Measurements from ENCODE around the gene CMSS1.

CMSS1 gene

DNA sequence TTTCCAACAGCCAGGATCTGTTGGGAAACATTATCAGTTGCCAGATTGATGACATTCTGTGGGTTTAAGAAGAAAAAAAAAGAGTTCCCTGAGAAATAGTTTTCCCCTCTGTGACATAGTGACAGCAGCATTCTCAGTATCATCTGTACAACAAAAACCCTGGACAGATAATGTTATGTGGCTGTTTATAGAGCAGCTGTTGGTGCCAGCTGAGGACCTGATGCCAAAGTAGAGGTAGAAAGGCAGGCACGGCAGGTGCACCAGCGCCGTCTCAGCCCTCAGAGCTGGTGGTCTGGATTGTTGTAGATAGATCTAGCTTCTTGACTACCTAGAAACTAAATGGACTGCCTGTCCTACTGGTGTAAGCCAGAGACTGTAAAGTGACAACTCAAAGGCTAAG lies 352.8 kb downstream of the CMSS1 start:
- TF ChIP-seq PPARA (CRISPR knock-in tag; IDR thresholded peaks at IDR 0.05; ENCODE audit: borderline replicate concordance) = no peak
- TF ChIP-seq ESRRG (CRISPR knock-in tag; IDR thresholded peaks at IDR 0.05) = no peak
- TF ChIP-seq, protein P1, sequence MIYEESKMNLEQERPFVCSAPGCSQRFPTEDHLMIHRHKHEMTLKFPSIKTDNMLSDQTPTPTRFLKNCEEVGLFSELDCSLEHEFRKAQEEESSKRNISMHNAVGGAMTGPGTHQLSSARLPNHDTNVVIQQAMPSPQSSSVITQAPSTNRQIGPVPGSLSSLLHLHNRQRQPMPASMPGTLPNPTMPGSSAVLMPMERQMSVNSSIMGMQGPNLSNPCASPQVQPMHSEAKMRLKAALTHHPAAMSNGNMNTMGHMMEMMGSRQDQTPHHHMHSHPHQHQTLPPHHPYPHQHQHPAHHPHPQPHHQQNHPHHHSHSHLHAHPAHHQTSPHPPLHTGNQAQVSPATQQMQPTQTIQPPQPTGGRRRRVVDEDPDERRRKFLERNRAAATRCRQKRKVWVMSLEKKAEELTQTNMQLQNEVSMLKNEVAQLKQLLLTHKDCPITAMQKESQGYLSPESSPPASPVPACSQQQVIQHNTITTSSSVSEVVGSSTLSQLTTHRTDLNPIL (CRISPR knock-in tag; IDR thresholded peaks at IDR 0.05; ENCODE audit: low read depth) = no peak
- TF ChIP-seq, protein P2, sequence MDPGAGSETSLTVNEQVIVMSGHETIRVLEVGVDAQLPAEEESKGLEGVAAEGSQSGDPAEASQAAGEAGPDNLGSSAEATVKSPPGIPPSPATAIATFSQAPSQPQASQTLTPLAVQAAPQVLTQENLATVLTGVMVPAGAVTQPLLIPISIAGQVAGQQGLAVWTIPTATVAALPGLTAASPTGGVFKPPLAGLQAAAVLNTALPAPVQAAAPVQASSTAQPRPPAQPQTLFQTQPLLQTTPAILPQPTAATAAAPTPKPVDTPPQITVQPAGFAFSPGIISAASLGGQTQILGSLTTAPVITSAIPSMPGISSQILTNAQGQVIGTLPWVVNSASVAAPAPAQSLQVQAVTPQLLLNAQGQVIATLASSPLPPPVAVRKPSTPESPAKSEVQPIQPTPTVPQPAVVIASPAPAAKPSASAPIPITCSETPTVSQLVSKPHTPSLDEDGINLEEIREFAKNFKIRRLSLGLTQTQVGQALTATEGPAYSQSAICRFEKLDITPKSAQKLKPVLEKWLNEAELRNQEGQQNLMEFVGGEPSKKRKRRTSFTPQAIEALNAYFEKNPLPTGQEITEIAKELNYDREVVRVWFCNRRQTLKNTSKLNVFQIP (CRISPR knock-in tag; IDR thresholded peaks at IDR 0.05; ENCODE audit: borderline replicate concordance, low read depth) = no peak
- no peak for TF ChIP-seq ISL1 (CRISPR knock-in tag; IDR thresholded peaks at IDR 0.05)
- TF ChIP-seq ZNF565 (CRISPR knock-in tag; conservative IDR thresholded peaks at IDR 0.05; ENCODE audit: low read depth) = no peak
- no peak for TF ChIP-seq GLIS3 (CRISPR knock-in tag; IDR thresholded peaks at IDR 0.05)
- no peak for TF ChIP-seq RARB (CRISPR knock-in tag; IDR thresholded peaks at IDR 0.05)
- no peak for TF ChIP-seq ZNF70 (CRISPR knock-in tag; IDR thresholded peaks at IDR 0.05)
- no peak for TF ChIP-seq ZFP30 (CRISPR knock-in tag; IDR thresholded peaks at IDR 0.05)
- TF ChIP-seq, protein P3, sequence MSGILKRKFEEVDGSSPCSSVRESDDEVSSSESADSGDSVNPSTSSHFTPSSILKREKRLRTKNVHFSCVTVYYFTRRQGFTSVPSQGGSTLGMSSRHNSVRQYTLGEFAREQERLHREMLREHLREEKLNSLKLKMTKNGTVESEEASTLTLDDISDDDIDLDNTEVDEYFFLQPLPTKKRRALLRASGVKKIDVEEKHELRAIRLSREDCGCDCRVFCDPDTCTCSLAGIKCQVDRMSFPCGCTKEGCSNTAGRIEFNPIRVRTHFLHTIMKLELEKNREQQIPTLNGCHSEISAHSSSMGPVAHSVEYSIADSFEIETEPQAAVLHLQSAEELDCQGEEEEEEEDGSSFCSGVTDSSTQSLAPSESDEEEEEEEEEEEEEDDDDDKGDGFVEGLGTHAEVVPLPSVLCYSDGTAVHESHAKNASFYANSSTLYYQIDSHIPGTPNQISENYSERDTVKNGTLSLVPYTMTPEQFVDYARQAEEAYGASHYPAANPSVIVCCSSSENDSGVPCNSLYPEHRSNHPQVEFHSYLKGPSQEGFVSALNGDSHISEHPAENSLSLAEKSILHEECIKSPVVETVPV (CRISPR knock-in tag; IDR thresholded peaks at IDR 0.05) = no peak
- TF ChIP-seq SNAI2 (CRISPR knock-in tag; IDR thresholded peaks at IDR 0.05) = no peak
- TF ChIP-seq CSDC2 (CRISPR knock-in tag; IDR thresholded peaks at IDR 0.05) = no peak
- no peak for TF ChIP-seq ARNTL (CRISPR knock-in tag; IDR thresholded peaks at IDR 0.05; ENCODE audit: borderline replicate concordance, low read depth)
- TF ChIP-seq, protein P4, sequence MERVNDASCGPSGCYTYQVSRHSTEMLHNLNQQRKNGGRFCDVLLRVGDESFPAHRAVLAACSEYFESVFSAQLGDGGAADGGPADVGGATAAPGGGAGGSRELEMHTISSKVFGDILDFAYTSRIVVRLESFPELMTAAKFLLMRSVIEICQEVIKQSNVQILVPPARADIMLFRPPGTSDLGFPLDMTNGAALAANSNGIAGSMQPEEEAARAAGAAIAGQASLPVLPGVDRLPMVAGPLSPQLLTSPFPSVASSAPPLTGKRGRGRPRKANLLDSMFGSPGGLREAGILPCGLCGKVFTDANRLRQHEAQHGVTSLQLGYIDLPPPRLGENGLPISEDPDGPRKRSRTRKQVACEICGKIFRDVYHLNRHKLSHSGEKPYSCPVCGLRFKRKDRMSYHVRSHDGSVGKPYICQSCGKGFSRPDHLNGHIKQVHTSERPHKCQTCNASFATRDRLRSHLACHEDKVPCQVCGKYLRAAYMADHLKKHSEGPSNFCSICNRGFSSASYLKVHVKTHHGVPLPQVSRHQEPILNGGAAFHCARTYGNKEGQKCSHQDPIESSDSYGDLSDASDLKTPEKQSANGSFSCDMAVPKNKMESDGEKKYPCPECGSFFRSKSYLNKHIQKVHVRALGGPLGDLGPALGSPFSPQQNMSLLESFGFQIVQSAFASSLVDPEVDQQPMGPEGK (CRISPR knock-in tag; IDR thresholded peaks at IDR 0.05; ENCODE audit: borderline replicate concordance) = no peak
- TF ChIP-seq, protein P5, sequence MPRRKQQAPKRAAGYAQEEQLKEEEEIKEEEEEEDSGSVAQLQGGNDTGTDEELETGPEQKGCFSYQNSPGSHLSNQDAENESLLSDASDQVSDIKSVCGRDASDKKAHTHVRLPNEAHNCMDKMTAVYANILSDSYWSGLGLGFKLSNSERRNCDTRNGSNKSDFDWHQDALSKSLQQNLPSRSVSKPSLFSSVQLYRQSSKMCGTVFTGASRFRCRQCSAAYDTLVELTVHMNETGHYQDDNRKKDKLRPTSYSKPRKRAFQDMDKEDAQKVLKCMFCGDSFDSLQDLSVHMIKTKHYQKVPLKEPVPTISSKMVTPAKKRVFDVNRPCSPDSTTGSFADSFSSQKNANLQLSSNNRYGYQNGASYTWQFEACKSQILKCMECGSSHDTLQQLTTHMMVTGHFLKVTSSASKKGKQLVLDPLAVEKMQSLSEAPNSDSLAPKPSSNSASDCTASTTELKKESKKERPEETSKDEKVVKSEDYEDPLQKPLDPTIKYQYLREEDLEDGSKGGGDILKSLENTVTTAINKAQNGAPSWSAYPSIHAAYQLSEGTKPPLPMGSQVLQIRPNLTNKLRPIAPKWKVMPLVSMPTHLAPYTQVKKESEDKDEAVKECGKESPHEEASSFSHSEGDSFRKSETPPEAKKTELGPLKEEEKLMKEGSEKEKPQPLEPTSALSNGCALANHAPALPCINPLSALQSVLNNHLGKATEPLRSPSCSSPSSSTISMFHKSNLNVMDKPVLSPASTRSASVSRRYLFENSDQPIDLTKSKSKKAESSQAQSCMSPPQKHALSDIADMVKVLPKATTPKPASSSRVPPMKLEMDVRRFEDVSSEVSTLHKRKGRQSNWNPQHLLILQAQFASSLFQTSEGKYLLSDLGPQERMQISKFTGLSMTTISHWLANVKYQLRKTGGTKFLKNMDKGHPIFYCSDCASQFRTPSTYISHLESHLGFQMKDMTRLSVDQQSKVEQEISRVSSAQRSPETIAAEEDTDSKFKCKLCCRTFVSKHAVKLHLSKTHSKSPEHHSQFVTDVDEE (CRISPR knock-in tag; IDR thresholded peaks at IDR 0.05) = no peak
- ATAC-seq = no peak

DNA sequence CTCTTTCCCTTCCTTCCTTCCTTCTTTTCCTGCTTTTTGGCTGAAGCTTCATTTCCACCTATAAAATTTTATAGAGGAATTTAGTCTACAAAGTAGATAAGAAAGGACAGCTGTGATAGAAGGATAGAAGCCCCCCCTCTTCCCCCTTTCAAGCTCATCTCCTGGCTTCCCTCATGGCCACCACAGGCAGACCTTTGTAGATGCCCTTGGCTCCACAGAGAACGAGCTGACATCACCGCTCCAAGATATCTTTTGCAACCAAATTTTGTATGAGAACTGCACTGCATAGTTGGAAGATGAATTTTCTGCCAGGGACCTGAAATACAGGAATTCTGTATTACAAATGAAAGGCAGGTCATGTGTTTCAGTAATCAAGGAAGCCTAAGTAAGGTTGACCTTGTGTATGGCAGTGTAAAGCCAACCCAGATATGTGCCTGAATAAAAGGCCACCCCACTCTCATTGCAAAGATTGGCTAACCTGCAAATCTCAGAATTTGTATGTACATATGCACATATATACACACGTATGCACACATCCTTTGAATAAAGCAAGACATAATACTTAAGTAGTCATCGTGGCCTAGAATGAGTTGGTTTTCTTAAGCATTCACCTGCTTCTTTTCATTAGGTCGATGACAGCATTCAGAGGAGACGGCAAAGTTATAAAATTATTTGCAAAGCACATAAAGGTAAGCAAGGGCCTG lies 353.7 kb downstream of the CMSS1 start:
- TF ChIP-seq OSR1 (CRISPR knock-in tag; IDR thresholded peaks at IDR 0.05) (no peak), PPARA (CRISPR knock-in tag; IDR thresholded peaks at IDR 0.05; ENCODE audit: borderline replicate concordance) (no peak), ZNF565 (CRISPR knock-in tag; conservative IDR thresholded peaks at IDR 0.05; ENCODE audit: low read depth) (no peak), SNAI2 (CRISPR knock-in tag; IDR thresholded peaks at IDR 0.05) (no peak), ISL1 (CRISPR knock-in tag; IDR thresholded peaks at IDR 0.05) (no peak), ARNTL (CRISPR knock-in tag; IDR thresholded peaks at IDR 0.05; ENCODE audit: borderline replicate concordance, low read depth) (no peak), CSDC2 (CRISPR knock-in tag; IDR thresholded peaks at IDR 0.05) (no peak), TCF4 (CRISPR knock-in tag; IDR thresholded peaks at IDR 0.05; ENCODE audit: borderline replicate concordance) (no peak), ZNF8 (CRISPR knock-in tag; IDR thresholded peaks at IDR 0.05) (no peak)
- TF ChIP-seq, protein P1 (CRISPR knock-in tag; IDR thresholded peaks at IDR 0.05; ENCODE audit: low read depth) = no peak
- TF ChIP-seq, protein P3 (CRISPR knock-in tag; IDR thresholded peaks at IDR 0.05) = no peak
- TF ChIP-seq, protein P5 (CRISPR knock-in tag; IDR thresholded peaks at IDR 0.05) = no peak
- no peak for ATAC-seq

All from SK-N-SH treated with all-trans-retinoic acid at 6 μM for 48 hours (cell line).